H9 (cell line): ENCODE data around the gene STX8. TPM values are rescaled to one million over a fixed set of nuclear protein-coding genes. Genes with fewer than 3 reads are reported as not detected.

Experiments used
- DNase-seq: peaks from one replicate; pipeline ENCODE4 v3.0.0-alpha.2; 2017
- H2AFZ ChIP-seq: one replicate; pipeline ENCODE4 v1.6.1; 2013; ENCODE audit warnings: mild to moderate bottlenecking, low read length, control low read depth, moderate library complexity
- H2AK5ac ChIP-seq: 2 replicates; pipeline ENCODE4 v1.6.1; 2013; ENCODE audit warnings: low read length, control low read depth, mixed read lengths; ENCODE audit not compliant: insufficient read length
- H2BK120ac ChIP-seq: one replicate; pipeline ENCODE4 v1.6.1; 2013; ENCODE audit warnings: low read depth, mild to moderate bottlenecking, low read length, control low read depth, inconsistent platforms; ENCODE audit not compliant: poor library complexity, severe bottlenecking
- H2BK12ac ChIP-seq: 2 replicates; pipeline ENCODE4 v1.6.1; 2013; ENCODE audit warnings: low read length, control low read depth, mixed read lengths, low read depth; ENCODE audit not compliant: insufficient read length
- H2BK15ac ChIP-seq: 2 replicates; pipeline ENCODE4 v1.6.1; 2013; ENCODE audit warnings: low read depth, low read length, control low read depth
- H2BK20ac ChIP-seq: one replicate; pipeline ENCODE4 v1.6.1; 2013; ENCODE audit warnings: low read depth, mild to moderate bottlenecking, low read length, control low read depth, inconsistent platforms; ENCODE audit not compliant: poor library complexity, severe bottlenecking
- H2BK5ac ChIP-seq: 2 replicates; pipeline ENCODE4 v1.6.1; 2013; ENCODE audit warnings: low read length, control low read depth, mixed read lengths; ENCODE audit not compliant: insufficient read length
- H3K14ac ChIP-seq: 2 replicates; pipeline ENCODE4 v1.6.1; 2013; ENCODE audit warnings: low read length, control low read depth; ENCODE audit not compliant: insufficient read depth
- H3K18ac ChIP-seq: 2 replicates; pipeline ENCODE4 v1.6.1; 2013; ENCODE audit warnings: low read depth, mild to moderate bottlenecking, mixed read lengths, low read length, control low read depth; ENCODE audit not compliant: insufficient read length
- H3K23ac ChIP-seq: 2 replicates; pipeline ENCODE4 v1.6.1; 2013; ENCODE audit warnings: low read length, control low read depth, mixed read lengths, low read depth; ENCODE audit not compliant: insufficient read length
- H3K23me2 ChIP-seq: 2 replicates; pipeline ENCODE4 v1.6.1; 2013; ENCODE audit warnings: low read depth, mild to moderate bottlenecking, mixed read lengths, low read length, control low read depth; ENCODE audit not compliant: insufficient read length, poor library complexity, severe bottlenecking
- H3K27ac ChIP-seq: 2 replicates; pipeline ENCODE4 v1.5.1; 2013; ENCODE audit warnings: low read length, control low read depth, mixed read lengths, low read depth; ENCODE audit not compliant: insufficient read length
- H3K27me3 ChIP-seq: 2 replicates; pipeline ENCODE4 v1.6.1; 2013; ENCODE audit warnings: low read length, control low read depth, inconsistent platforms; ENCODE audit not compliant: insufficient read depth
- H3K4ac ChIP-seq: 2 replicates; pipeline ENCODE4 v1.6.1; 2013; ENCODE audit warnings: low read depth, mild to moderate bottlenecking, control low read depth, inconsistent platforms, low read length, moderate library complexity
- H3K4me1 ChIP-seq: 2 replicates; pipeline ENCODE4 v1.6.1; 2013; ENCODE audit warnings: low read length, control low read depth, inconsistent platforms; ENCODE audit not compliant: insufficient read depth
- H3K4me2 ChIP-seq: 2 replicates; pipeline ENCODE4 v1.6.1; 2013; ENCODE audit warnings: low read length, control low read depth, mixed read lengths; ENCODE audit not compliant: insufficient read length, insufficient read depth
- H3K56ac ChIP-seq: 2 replicates; pipeline ENCODE4 v1.6.1; 2013; ENCODE audit warnings: low read depth, mild to moderate bottlenecking, mixed read lengths, low read length, control low read depth; ENCODE audit not compliant: insufficient read length
- H3K79me1 ChIP-seq: 2 replicates; pipeline ENCODE4 v1.6.1; 2013; ENCODE audit warnings: low read depth, mild to moderate bottlenecking, moderate library complexity, low read length, control low read depth, inconsistent platforms; ENCODE audit not compliant: insufficient read depth, poor library complexity, severe bottlenecking
- H3K79me2 ChIP-seq: 2 replicates; pipeline ENCODE4 v1.6.1; 2013; ENCODE audit warnings: low read length, control low read depth, inconsistent platforms; ENCODE audit not compliant: insufficient read depth
- H3K9ac ChIP-seq: 2 replicates; pipeline ENCODE4 v1.6.1; 2013; ENCODE audit warnings: low read length, control low read depth, mixed read lengths; ENCODE audit not compliant: insufficient read length; ENCODE audit errors: extremely low read depth
- H3K9me3 ChIP-seq: one replicate; pipeline ENCODE4 v1.6.1; 2013; ENCODE audit warnings: low read depth, low read length, inconsistent platforms; ENCODE audit not compliant: control insufficient read depth
- H3T11ph ChIP-seq: one replicate; pipeline ENCODE4 v1.6.1; 2013; ENCODE audit warnings: mild to moderate bottlenecking, low read length, control low read depth, inconsistent platforms
- H4K20me1 ChIP-seq: one replicate; pipeline ENCODE4 v1.6.1; 2013; ENCODE audit not compliant: control insufficient read depth, insufficient read length, insufficient read depth
- H4K5ac ChIP-seq: 2 replicates; pipeline ENCODE4 v1.6.1; 2013; ENCODE audit warnings: low read depth, mild to moderate bottlenecking, mixed read lengths, low read length, control low read depth; ENCODE audit not compliant: insufficient read length
- H4K8ac ChIP-seq: replicated peaks from 2 replicates; pipeline ENCODE4 v1.6.1; 2013; ENCODE audit warnings: low read length, control low read depth, mixed read lengths, low read depth; ENCODE audit not compliant: insufficient read length
- H4K91ac ChIP-seq: 2 replicates; pipeline ENCODE4 v1.6.1; 2013; ENCODE audit warnings: low read depth, mild to moderate bottlenecking, moderate library complexity, mixed read lengths, low read length, control low read depth; ENCODE audit not compliant: insufficient read length
- H3K27ac Mint-ChIP-seq, 3 experiments: 2 replicates in 2 of 3; 3 replicates in 1 of 3; pipeline ENCODE4 v1.8.0; 2020 to 2021; ENCODE audit warnings: mixed read lengths in 3 of 3, mild to moderate bottlenecking in 1 of 3, moderate library complexity in 1 of 3
- H3K27me3 Mint-ChIP-seq: 2 replicates; pipeline ENCODE4 v1.8.0; 2021; ENCODE audit warnings: low read depth, mild to moderate bottlenecking, moderate library complexity, mixed read lengths
- H3K36me3 Mint-ChIP-seq, 3 experiments: 2 replicates in 2 of 3; 3 replicates in 1 of 3; pipeline ENCODE4 v1.8.0; 2020 to 2021; ENCODE audit warnings: low read depth in 3 of 3, mixed read lengths in 3 of 3; ENCODE audit not compliant: insufficient read depth in 1 of 3
- H3K4me1 Mint-ChIP-seq, 2 experiments: 2 replicates each; pipeline ENCODE4 v1.8.0; 2020; ENCODE audit warnings: mixed read lengths in 2 of 2
- H3K4me3 Mint-ChIP-seq, 2 experiments: 2 replicates in 1 of 2; 3 replicates in 1 of 2; pipeline ENCODE4 v1.8.0; 2020 to 2021; ENCODE audit warnings: mild to moderate bottlenecking in 2 of 2, mixed read lengths in 2 of 2, moderate library complexity in 1 of 2
- H3K9me3 Mint-ChIP-seq, 2 experiments: 2 replicates in 1 of 2; 3 replicates in 1 of 2; pipeline ENCODE4 v1.8.0; 2020; ENCODE audit warnings: mild to moderate bottlenecking in 2 of 2, mixed read lengths in 2 of 2, moderate library complexity in 1 of 2
- WGBS: extraction: QIAGEN DNeasy Blood & Tissue Kit; methylation state at CpG from one replicate; pipeline ENCODE4 v1.1.7; 2013; ENCODE audit warnings: missing lambda C conversion rate, low lambda C conversion rate, mixed read lengths; ENCODE audit not compliant: insufficient read length; ENCODE audit errors: extremely low coverage; 5-methylcytosine and 5-hydroxymethylcytosine counted together
- total RNA-seq: library from RNA; stranded (reverse); gene quantifications from 2 replicates; pipeline ENCODE4 v1.2.1, GENCODE V29; 2021
- TF ChIP-seq, protein P1 (sequence below): fragments of 200-600 bp; sonication (generic); conservative IDR thresholded peaks from 3 replicates; pipeline ENCODE4 v1.8.0; 2021; ENCODE audit warnings: antibody characterized with exemption, mild to moderate bottlenecking

Gene STX8
- total RNA-seq, 1 experiment from 2014 or later, result 55.1 TPM

- Histone ChIP-seq H2BK12ac (no peak overlapping the region), H2BK5ac (no peak overlapping the region), H4K5ac (no peak overlapping the region), H2BK15ac (no peak overlapping the region), H3T11ph (no peak overlapping the region), H2BK20ac (no peak overlapping the region), H4K91ac (no peak overlapping the region), H3K56ac (no peak overlapping the region), H3K79me1 (no peaks in the 10 kb centered on the region), H3K27ac (no peak overlapping the region), H3K23ac (no peak overlapping the region), H3K18ac (no peak overlapping the region), H3K4ac (no peak overlapping the region), H4K8ac (no peak overlapping the region), H4K20me1 (no peaks in the 10 kb centered on the region), H3K14ac (no peak overlapping the region), H3K79me2 (no peaks in the 10 kb centered on the region), H3K27me3 (no peaks in the 10 kb centered on the region), H3K9ac (no peak overlapping the region), H3K4me1 (no peaks in the 10 kb centered on the region; the same call in 1 of the 2 replicates), H2BK120ac (no peak overlapping the region), H2AFZ (no peak overlapping the region), H3K4me2 (no peak overlapping the region), H3K23me2 (no peaks in the 10 kb centered on the region), H2AK5ac (no peak overlapping the region), H3K9me3 (no peaks in the 10 kb centered on the region)
- Mint-ChIP-seq H3K4me3 (no peak overlapping the region), H3K27ac (no peak overlapping the region), H3K4me1 (peaks cover 14 to 15% of the 10 kb centered on the region in 2 experiments), H3K27me3 (no peaks in the 10 kb centered on the region), H3K36me3 (peaks cover 0 to 4% (median 0%) of the 10 kb centered on the region in 3 experiments; a peak in 2 of 7 replicates), H3K9me3 (no peaks in the 10 kb centered on the region)
- no CpG with 5 or more reads among the region's 5 CpGs for WGBS
- DNase-seq, result no peak
- TF ChIP-seq, protein P1, sequence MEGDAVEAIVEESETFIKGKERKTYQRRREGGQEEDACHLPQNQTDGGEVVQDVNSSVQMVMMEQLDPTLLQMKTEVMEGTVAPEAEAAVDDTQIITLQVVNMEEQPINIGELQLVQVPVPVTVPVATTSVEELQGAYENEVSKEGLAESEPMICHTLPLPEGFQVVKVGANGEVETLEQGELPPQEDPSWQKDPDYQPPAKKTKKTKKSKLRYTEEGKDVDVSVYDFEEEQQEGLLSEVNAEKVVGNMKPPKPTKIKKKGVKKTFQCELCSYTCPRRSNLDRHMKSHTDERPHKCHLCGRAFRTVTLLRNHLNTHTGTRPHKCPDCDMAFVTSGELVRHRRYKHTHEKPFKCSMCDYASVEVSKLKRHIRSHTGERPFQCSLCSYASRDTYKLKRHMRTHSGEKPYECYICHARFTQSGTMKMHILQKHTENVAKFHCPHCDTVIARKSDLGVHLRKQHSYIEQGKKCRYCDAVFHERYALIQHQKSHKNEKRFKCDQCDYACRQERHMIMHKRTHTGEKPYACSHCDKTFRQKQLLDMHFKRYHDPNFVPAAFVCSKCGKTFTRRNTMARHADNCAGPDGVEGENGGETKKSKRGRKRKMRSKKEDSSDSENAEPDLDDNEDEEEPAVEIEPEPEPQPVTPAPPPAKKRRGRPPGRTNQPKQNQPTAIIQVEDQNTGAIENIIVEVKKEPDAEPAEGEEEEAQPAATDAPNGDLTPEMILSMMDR, result peak; percentile 70
Observed at GRCh38 chr17:9529033-9529700, 46.5 kb downstream of the STX8 start.
